OCI-LY7 (cell line): Measurements from ENCODE around the gene ALS2CL.
"Not testable (repeated sequence)": the region's sequence is repeated elsewhere in the genome, so short reads cannot be mapped to it uniquely, and the experiment has no call there.

Experiments
- EZH2phosphoT487 ChIP-seq: fragments of 200-600 bp; sonication (generic); IDR thresholded peaks from 2 replicates; pipeline ENCODE4 v1.6.1; 2018; ENCODE audit warnings: low read depth, borderline replicate concordance, mild to moderate bottlenecking, mixed run types, antibody characterized with exemption, low read length, moderate library complexity, mixed read lengths
- TF ChIP-seq, protein P1 (sequence below): fragments of 200-600 bp; sonication (generic); conservative IDR thresholded peaks from 2 replicates; pipeline ENCODE4 v1.5.1; 2014; ENCODE audit warnings: mild to moderate bottlenecking, antibody characterized with exemption, low read length, moderate library complexity, mixed read lengths

DNA sequence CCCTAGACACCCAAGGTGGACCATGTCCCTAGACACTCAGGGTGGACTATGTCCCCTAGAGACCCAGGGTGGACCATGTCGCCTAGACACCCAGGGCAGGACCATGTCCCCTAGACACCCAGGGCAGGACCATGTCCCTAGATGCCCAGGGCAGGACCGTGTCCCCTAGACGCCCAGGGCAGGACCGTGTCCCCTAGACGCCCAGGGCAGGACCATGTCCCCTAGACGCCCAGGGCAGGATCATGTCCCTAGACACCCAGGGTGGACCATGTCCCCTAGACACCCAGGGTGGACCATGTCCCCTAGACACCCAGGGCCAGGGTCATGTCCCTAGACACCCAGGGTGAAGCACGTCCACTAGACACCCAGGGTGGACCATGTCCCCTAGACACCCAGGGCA, 10.9 kb upstream of the ALS2CL start:
- TF ChIP-seq, protein P1, sequence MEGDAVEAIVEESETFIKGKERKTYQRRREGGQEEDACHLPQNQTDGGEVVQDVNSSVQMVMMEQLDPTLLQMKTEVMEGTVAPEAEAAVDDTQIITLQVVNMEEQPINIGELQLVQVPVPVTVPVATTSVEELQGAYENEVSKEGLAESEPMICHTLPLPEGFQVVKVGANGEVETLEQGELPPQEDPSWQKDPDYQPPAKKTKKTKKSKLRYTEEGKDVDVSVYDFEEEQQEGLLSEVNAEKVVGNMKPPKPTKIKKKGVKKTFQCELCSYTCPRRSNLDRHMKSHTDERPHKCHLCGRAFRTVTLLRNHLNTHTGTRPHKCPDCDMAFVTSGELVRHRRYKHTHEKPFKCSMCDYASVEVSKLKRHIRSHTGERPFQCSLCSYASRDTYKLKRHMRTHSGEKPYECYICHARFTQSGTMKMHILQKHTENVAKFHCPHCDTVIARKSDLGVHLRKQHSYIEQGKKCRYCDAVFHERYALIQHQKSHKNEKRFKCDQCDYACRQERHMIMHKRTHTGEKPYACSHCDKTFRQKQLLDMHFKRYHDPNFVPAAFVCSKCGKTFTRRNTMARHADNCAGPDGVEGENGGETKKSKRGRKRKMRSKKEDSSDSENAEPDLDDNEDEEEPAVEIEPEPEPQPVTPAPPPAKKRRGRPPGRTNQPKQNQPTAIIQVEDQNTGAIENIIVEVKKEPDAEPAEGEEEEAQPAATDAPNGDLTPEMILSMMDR = not testable (repeated sequence)
- not testable (repeated sequence) for TF ChIP-seq EZH2phosphoT487
